ENCODE measurements around the gene CNTF. TPM values are rescaled to one million over a fixed set of nuclear protein-coding genes. Genes with fewer than 3 reads are reported as not detected.
A peak's percentile ranks its signal among the peaks of the same experiment; 100 is the strongest.

CNTF gene
- total and polyA plus RNA-seq, 2 of the 4 experiments (the other 2 are of a cell fraction): 1.2 to 2.3 TPM

- Histone ChIP-seq H2BK5ac (ENCODE audit: low read depth, low read length, poor library complexity, severe bottlenecking) (peak overlapping the region; percentile 97), H4K91ac (ENCODE audit: insufficient read depth, low read depth, low read length) (peak overlapping the region; percentile 88), H3K56ac (ENCODE audit: extremely low read depth, insufficient read depth, low read length) (peak overlapping the region; percentile 11; the same call in 1 of the 2 replicates), H3K4me2 (ENCODE audit: low read depth, low read length) (no peak overlapping the region), H3K4ac (ENCODE audit: low read depth, low read length) (peak overlapping the region; percentile 93), H3K4me1 (ENCODE audit: control insufficient read depth, insufficient read depth, low read length) (peaks cover 18% of the 10 kb centered on the region), H2BK15ac (ENCODE audit: low read depth, low read length) (peak overlapping the region; percentile 61; the same call in 2 of the 3 replicates), H2BK20ac (ENCODE audit: low read depth, low read length) (peak overlapping the region; percentile 97), H2AFZ (replicated peaks; ENCODE audit: low read length, poor library complexity) (no peak overlapping the region), H2BK120ac (ENCODE audit: low read depth, low read length) (peak overlapping the region; percentile 98), H3K79me1 (ENCODE audit: low read depth in 1 of 2, low read length in 2 of 2) (peaks cover 16 to 45% of the 10 kb centered on the region in 2 experiments), H4K5ac (ENCODE audit: low read depth, low read length) (peak overlapping the region; percentile 82), H3K4me3 (ENCODE audit: insufficient read depth, low read depth, low read length) (no peak overlapping the region), H3K14ac (replicated peaks; ENCODE audit: low read depth, low read length) (peak overlapping the region; percentile 79), H3K18ac (ENCODE audit: low read depth, low read length) (peak overlapping the region; percentile 87), H3K9me1 (ENCODE audit: insufficient read depth, low read length) (peaks cover 22% of the 10 kb centered on the region), H3K27me3 (ENCODE audit: control insufficient read depth, insufficient read depth, low read length) (no peaks in the 10 kb centered on the region), H3K36me3 (ENCODE audit: control insufficient read depth, insufficient read depth, low read length) (peaks cover 6% of the 10 kb centered on the region), H2AK5ac (ENCODE audit: low read depth, low read length) (peak overlapping the region; percentile 67; the same call in 1 of the 2 replicates), H3K27ac (ENCODE audit: insufficient read depth, low read length) (peak overlapping the region; percentile 78), H3K9me3 (ENCODE audit: control insufficient read depth, insufficient read depth, low read length) (no peaks in the 10 kb centered on the region), H4K8ac (ENCODE audit: low read depth in 2 of 2, low read length in 2 of 2) (peak overlapping the region; percentile 71 to 90), H2AK9ac (replicated peaks; ENCODE audit: low read depth, low read length, poor library complexity) (peak overlapping the region; percentile 66), H3K23ac (ENCODE audit: low read depth, low read length) (peak overlapping the region; percentile 72), H3K9ac (ENCODE audit: low read depth, low read length) (peak overlapping the region; percentile 24; the same call in 1 of the 2 replicates), H4K20me1 (ENCODE audit: insufficient read depth, low read length) (no peaks in the 10 kb centered on the region)
- in situ Hi-C loops (cut with MboI; ENCODE audit: low sequenced_read_pairs) (loop anchor here (5.0 kb wide), 1 partner anchor 51 kb away; the partner anchor contains the start of genes LPXN and ZFP91), dilution Hi-C loops (cut with HindIII; ENCODE audit: low sequenced_read_pairs, unreplicated experiment) (no loop called here), intact Hi-C loops (cut with micrococcal nuclease) (no loop called here)
- POLR2A ChIA-PET (ENCODE audit: unreplicated experiment): interaction anchor here (1.1 kb wide), 1 partner anchor 52 kb away, joined by 5 read pairs; no protein-coding TSS in a partner anchor
- ATAC-seq (ENCODE audit: low read depth): peak; percentile 15; the same call in 1 of the 2 replicates
- TF ChIP-seq MAFK (IDR thresholded peaks at IDR 0.05; ENCODE audit: low read depth, low read length): no peak
- TF ChIP-seq CEBPB (IDR thresholded peaks at IDR 0.05; ENCODE audit: low read depth, low read length): no peak
- no peak for TF ChIP-seq RCOR1 (IDR thresholded peaks at IDR 0.05; ENCODE audit: insufficient replicate concordance, low read length)
- TF ChIP-seq NFE2L2 (IDR thresholded peaks at IDR 0.05; ENCODE audit: low read depth, low read length): no peak
- TF ChIP-seq MAZ (IDR thresholded peaks at IDR 0.05; ENCODE audit: borderline replicate concordance, low read depth, low read length): no peak
- TF ChIP-seq RFX5 (IDR thresholded peaks at IDR 0.05; ENCODE audit: low read depth, low read length): no peak
- TF ChIP-seq POLR2A (IDR thresholded peaks at IDR 0.05; ENCODE audit: low read depth, low read length): no peak
- DNase-seq: peak; percentile 42
- no CpG with 5 or more reads among the region's 3 CpGs for WGBS, 2 experiments (ENCODE audit: extremely low coverage in 2 of 2, insufficient read length in 1 of 2)
- BruUV-seq (replicated peaks): no TSS peak
- CTCF ChIA-PET: interaction anchor here (1.1 to 3.1 kb wide), 6 partner anchors 11 to 105 kb away, joined by 3 to 25 read pairs (median 8); partner anchors contain the start of gene LPXN
These were observed 6.0 kb downstream of the CNTF start for GRCh38 chr11:58628446-58628845.
